Measurements from ENCODE around the gene ROR2. TPM values are rescaled to one million over a fixed set of nuclear protein-coding genes. Genes with fewer than 3 reads are reported as not detected.

The ROR2 gene
- total RNA-seq, 1 experiment from 2014 or later = 0.84 TPM

- intact Hi-C loops (cut with micrococcal nuclease) = no loop called here
- BruUV-seq (replicated peaks) = no TSS peak
- H3K27me3 Mint-ChIP-seq (ENCODE audit: insufficient read depth, unreplicated experiment) = no peaks in the 10 kb centered on the region
- peak; percentile 78 for DNase-seq (ENCODE audit: unreplicated experiment)
- H3K27ac Mint-ChIP-seq (ENCODE audit: low read depth, unreplicated experiment) = peak overlapping the region; percentile 70
- H3K4me3 Mint-ChIP-seq (ENCODE audit: unreplicated experiment) = no peak overlapping the region
- no peak for TF ChIP-seq CTCF (IDR thresholded peaks at IDR 0.05; ENCODE audit: unreplicated experiment)
- CTCF ChIA-PET = no interaction called here
- POLR2A ChIA-PET = interaction anchor here (0.6 to 1.5 kb wide), 4 partner anchors 10 to 108 kb away, joined by 3 to 4 read pairs (median 3); no protein-coding TSS in a partner anchor
- no peaks in the 10 kb centered on the region for H3K9me3 Mint-ChIP-seq (ENCODE audit: unreplicated experiment)
- no peaks in the 10 kb centered on the region for H3K36me3 Mint-ChIP-seq (ENCODE audit: insufficient read depth, unreplicated experiment)
- peaks cover 40% of the 10 kb centered on the region for H3K4me1 Mint-ChIP-seq (ENCODE audit: insufficient read depth, unreplicated experiment)
Measured at GRCh38 chr9:91536211-91536691, 413.8 kb downstream of the ROR2 start.

- no peak for DNase-seq (ENCODE audit: unreplicated experiment)
- H3K9me3 Mint-ChIP-seq (ENCODE audit: unreplicated experiment) = no peaks in the 10 kb centered on the region
- intact Hi-C loops (cut with micrococcal nuclease) = no loop called here
Measured at GRCh38 chr9:91534374-91534773, 415.7 kb downstream of the ROR2 start.

GRCh38 chr9:91533382-91533781, 416.6 kb downstream of the ROR2 start:
- ChIA-PET POLR2A (interaction anchor here (1.2 kb wide), 1 partner anchor 14 kb away, joined by 3 read pairs; no protein-coding TSS in a partner anchor), CTCF (interaction anchor here (0.9 kb wide), 1 partner anchor 107 kb away, joined by 3 read pairs; no protein-coding TSS in a partner anchor)
- H3K4me3 Mint-ChIP-seq (ENCODE audit: unreplicated experiment) = no peak overlapping the region
- H3K4me1 Mint-ChIP-seq (ENCODE audit: insufficient read depth, unreplicated experiment) = peaks cover 47% of the 10 kb centered on the region
- no peaks in the 10 kb centered on the region for H3K27me3 Mint-ChIP-seq (ENCODE audit: insufficient read depth, unreplicated experiment)
- no peak overlapping the region for H3K27ac Mint-ChIP-seq (ENCODE audit: low read depth, unreplicated experiment)
- no TSS peak for BruUV-seq (replicated peaks)
- TF ChIP-seq CTCF (IDR thresholded peaks at IDR 0.05; ENCODE audit: unreplicated experiment) = no peak
- intact Hi-C loops (cut with micrococcal nuclease) = no loop called here
- H3K36me3 Mint-ChIP-seq (ENCODE audit: insufficient read depth, unreplicated experiment) = no peaks in the 10 kb centered on the region
- no peak for DNase-seq (ENCODE audit: unreplicated experiment)
- no peaks in the 10 kb centered on the region for H3K9me3 Mint-ChIP-seq (ENCODE audit: unreplicated experiment)

More at GRCh38 chr9:91534374-91534773, 415.7 kb downstream of the ROR2 start:
- BruUV-seq (replicated peaks) = no TSS peak
- no peak for TF ChIP-seq CTCF (IDR thresholded peaks at IDR 0.05; ENCODE audit: unreplicated experiment)
- ChIA-PET POLR2A (no interaction called here), CTCF (interaction anchor here (0.7 kb wide), 2 partner anchors 539 to 1051 kb away, joined by 3 to 4 read pairs; no protein-coding TSS in a partner anchor)
- Mint-ChIP-seq H3K4me1 (ENCODE audit: insufficient read depth, unreplicated experiment) (peaks cover 47% of the 10 kb centered on the region), H3K27ac (ENCODE audit: low read depth, unreplicated experiment) (no peak overlapping the region), H3K4me3 (ENCODE audit: unreplicated experiment) (no peak overlapping the region), H3K27me3 (ENCODE audit: insufficient read depth, unreplicated experiment) (no peaks in the 10 kb centered on the region), H3K36me3 (ENCODE audit: insufficient read depth, unreplicated experiment) (no peaks in the 10 kb centered on the region)

DNA sequence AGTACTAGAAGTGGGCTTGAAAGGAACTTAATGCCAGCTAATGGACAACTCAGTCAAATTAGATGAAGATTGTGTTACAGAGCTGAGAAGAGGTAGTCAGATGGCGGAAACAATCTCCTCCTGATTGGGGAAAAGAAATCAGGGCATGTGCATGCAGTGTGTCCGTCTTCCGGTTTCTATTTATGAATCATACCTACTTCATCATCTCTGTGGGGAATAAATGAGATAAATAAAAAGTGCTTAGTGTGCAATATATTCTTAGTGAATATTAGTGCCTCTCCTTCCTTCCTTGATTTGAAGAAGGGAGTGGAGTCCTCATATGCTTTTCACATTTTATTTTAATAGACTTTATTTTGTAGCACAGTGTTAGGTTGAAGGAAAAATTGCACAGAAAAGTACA, 417.7 kb downstream of the ROR2 start:
- peak; percentile 49 for DNase-seq (ENCODE audit: unreplicated experiment)
- BruUV-seq (replicated peaks) = no TSS peak
- TF ChIP-seq CTCF (IDR thresholded peaks at IDR 0.05; ENCODE audit: unreplicated experiment) = no peak
- CTCF ChIA-PET = no interaction called here
- Mint-ChIP-seq H3K4me1 (ENCODE audit: insufficient read depth, unreplicated experiment) (peaks cover 47% of the 10 kb centered on the region), H3K27me3 (ENCODE audit: insufficient read depth, unreplicated experiment) (no peaks in the 10 kb centered on the region), H3K36me3 (ENCODE audit: insufficient read depth, unreplicated experiment) (no peaks in the 10 kb centered on the region), H3K9me3 (ENCODE audit: unreplicated experiment) (no peaks in the 10 kb centered on the region), H3K4me3 (ENCODE audit: unreplicated experiment) (no peak overlapping the region), H3K27ac (ENCODE audit: low read depth, unreplicated experiment) (no peak overlapping the region)
- intact Hi-C loops (cut with micrococcal nuclease) = no loop called here
- POLR2A ChIA-PET = interaction anchor here (0.8 to 1.2 kb wide), 2 partner anchors 13 to 103 kb away, joined by 3 read pairs; no protein-coding TSS in a partner anchor
